ENCODE data around the gene CEP85L. TPM values are rescaled to one million over a fixed set of nuclear protein-coding genes. Genes with fewer than 3 reads are reported as not detected.

CEP85L gene
- total RNA-seq, 1 experiment from 2014 or later, result 4.8 TPM

GRCh38 chr6:118548136-118548535 is 103.3 kb downstream of the CEP85L start, which contains the start of gene PLN:
PLN (plus strand) TSS chr6:118548296; CDS start chr6:118558922, 10,626 bp downstream.
- H3K36me3 ChIP-seq (ENCODE audit: insufficient read depth, low read length), result no peaks in the 10 kb centered on the region
- no peaks in the 10 kb centered on the region for H3K9me2 ChIP-seq (replicated peaks; ENCODE audit: insufficient read depth, low read length)
- H3K4me3 ChIP-seq (ENCODE audit: low read length), result no peak within 1 kb of the TSS
- DNase-seq, result no peak
- no peaks in the 10 kb centered on the region for H3K27me3 ChIP-seq (ENCODE audit: low read length)
- no peak within 1 kb of the TSS for H3K9ac ChIP-seq (ENCODE audit: low read length)
- no peaks in the 10 kb centered on the region for H3K4me1 ChIP-seq (ENCODE audit: low read length)
- H4K20me1 ChIP-seq (ENCODE audit: insufficient read depth, low read depth, low read length), result 0 out of 2 replicates have a peak, but pooled peaks cover 5% of the 10 kb centered on the region
- H3K27ac ChIP-seq (ENCODE audit: low read length), result no peak within 1 kb of the TSS
- no peak within 1 kb of the TSS for H3K4me2 ChIP-seq (ENCODE audit: low read depth, low read length, poor library complexity, severe bottlenecking)
- no peak within 1 kb of the TSS for H2AFZ ChIP-seq (ENCODE audit: low read length)
- no peaks in the 10 kb centered on the region for H3K9me3 ChIP-seq (ENCODE audit: low read length)
- H3K79me2 ChIP-seq (ENCODE audit: low read length), result no peaks in the 10 kb centered on the region

GRCh38 chr6:118546880-118547218 is 104.5 kb downstream of the CEP85L start:
- no peak overlapping the region for H3K4me2 ChIP-seq (ENCODE audit: low read depth, low read length, poor library complexity, severe bottlenecking)
- no peaks in the 10 kb centered on the region for H3K27me3 ChIP-seq (ENCODE audit: low read length)
- no peaks in the 10 kb centered on the region for H3K4me1 ChIP-seq (ENCODE audit: low read length)
- H3K4me3 ChIP-seq (ENCODE audit: low read length), result no peak overlapping the region
- 0 out of 2 replicates have a peak, but pooled peaks cover 5% of the 10 kb centered on the region for H4K20me1 ChIP-seq (ENCODE audit: insufficient read depth, low read depth, low read length)
- H3K27ac ChIP-seq (ENCODE audit: low read length), result no peak overlapping the region
- H2AFZ ChIP-seq (ENCODE audit: low read length), result no peak overlapping the region
- DNase-seq, result no peak
- H3K9me2 ChIP-seq (replicated peaks; ENCODE audit: insufficient read depth, low read length), result no peaks in the 10 kb centered on the region
- no peaks in the 10 kb centered on the region for H3K36me3 ChIP-seq (ENCODE audit: insufficient read depth, low read length)
- no peaks in the 10 kb centered on the region for H3K9me3 ChIP-seq (ENCODE audit: low read length)
- H3K9ac ChIP-seq (ENCODE audit: low read length), result no peak overlapping the region
- no peaks in the 10 kb centered on the region for H3K79me2 ChIP-seq (ENCODE audit: low read length)

GRCh38 chr6:118546164-118546879 is 105.1 kb downstream of the CEP85L start:
- no peak overlapping the region for H3K27ac ChIP-seq (ENCODE audit: low read length)

GRCh38 chr6:118544105-118544504 is 107.3 kb downstream of the CEP85L start:
- Histone ChIP-seq H3K4me2 (ENCODE audit: low read depth, low read length, poor library complexity, severe bottlenecking) (no peak overlapping the region), H3K79me2 (ENCODE audit: low read length) (no peaks in the 10 kb centered on the region), H3K4me1 (ENCODE audit: low read length) (no peaks in the 10 kb centered on the region), H3K27me3 (ENCODE audit: low read length) (no peaks in the 10 kb centered on the region), H3K9me3 (ENCODE audit: low read length) (no peaks in the 10 kb centered on the region), H3K4me3 (ENCODE audit: low read length) (no peak overlapping the region), H3K9ac (ENCODE audit: low read length) (no peak overlapping the region), H3K9me2 (replicated peaks; ENCODE audit: insufficient read depth, low read length) (no peaks in the 10 kb centered on the region), H4K20me1 (ENCODE audit: insufficient read depth, low read depth, low read length) (no peaks in the 10 kb centered on the region), H3K27ac (ENCODE audit: low read length) (no peak overlapping the region), H2AFZ (ENCODE audit: low read length) (no peak overlapping the region), H3K36me3 (ENCODE audit: insufficient read depth, low read length) (no peaks in the 10 kb centered on the region)
- DNase-seq, result no peak

More at GRCh38 chr6:118546164-118546879, 105.1 kb downstream of the CEP85L start:
- Histone ChIP-seq H3K79me2 (ENCODE audit: low read length) (no peaks in the 10 kb centered on the region), H4K20me1 (ENCODE audit: insufficient read depth, low read depth, low read length) (0 out of 2 replicates have a peak, but pooled peaks cover under 1% of the 10 kb centered on the region), H3K4me3 (ENCODE audit: low read length) (no peak overlapping the region), H3K4me1 (ENCODE audit: low read length) (no peaks in the 10 kb centered on the region), H3K4me2 (ENCODE audit: low read depth, low read length, poor library complexity, severe bottlenecking) (no peak overlapping the region), H3K9me3 (ENCODE audit: low read length) (no peaks in the 10 kb centered on the region), H3K27me3 (ENCODE audit: low read length) (no peaks in the 10 kb centered on the region), H3K9me2 (replicated peaks; ENCODE audit: insufficient read depth, low read length) (no peaks in the 10 kb centered on the region), H3K36me3 (ENCODE audit: insufficient read depth, low read length) (no peaks in the 10 kb centered on the region), H2AFZ (ENCODE audit: low read length) (no peak overlapping the region), H3K9ac (ENCODE audit: low read length) (no peak overlapping the region)
- no peak for DNase-seq

GRCh38 chr6:118542184-118542952 is 109.0 kb downstream of the CEP85L start:
- H3K4me1 ChIP-seq (ENCODE audit: low read length), result no peaks in the 10 kb centered on the region
- H3K9ac ChIP-seq (ENCODE audit: low read length), result no peak overlapping the region
- no peaks in the 10 kb centered on the region for H3K79me2 ChIP-seq (ENCODE audit: low read length)
- no peak for DNase-seq
- H3K27ac ChIP-seq (ENCODE audit: low read length), result no peak overlapping the region
- no peaks in the 10 kb centered on the region for H3K9me2 ChIP-seq (replicated peaks; ENCODE audit: insufficient read depth, low read length)
- no peak overlapping the region for H2AFZ ChIP-seq (ENCODE audit: low read length)
- H3K36me3 ChIP-seq (ENCODE audit: insufficient read depth, low read length), result no peaks in the 10 kb centered on the region
- no peaks in the 10 kb centered on the region for H4K20me1 ChIP-seq (ENCODE audit: insufficient read depth, low read depth, low read length)
- H3K4me3 ChIP-seq (ENCODE audit: low read length), result no peak overlapping the region
- H3K27me3 ChIP-seq (ENCODE audit: low read length), result no peaks in the 10 kb centered on the region
- no peak overlapping the region for H3K4me2 ChIP-seq (ENCODE audit: low read depth, low read length, poor library complexity, severe bottlenecking)
- H3K9me3 ChIP-seq (ENCODE audit: low read length), result no peaks in the 10 kb centered on the region

GRCh38 chr6:118537574-118537973 is 113.8 kb downstream of the CEP85L start:
- H3K4me3 ChIP-seq (ENCODE audit: low read length), result no peak overlapping the region
- no peak overlapping the region for H3K9ac ChIP-seq (ENCODE audit: low read length)
- H3K4me2 ChIP-seq (ENCODE audit: low read depth, low read length, poor library complexity, severe bottlenecking), result no peak overlapping the region
- H3K27me3 ChIP-seq (ENCODE audit: low read length), result no peaks in the 10 kb centered on the region
- no peaks in the 10 kb centered on the region for H3K9me3 ChIP-seq (ENCODE audit: low read length)
- H3K36me3 ChIP-seq (ENCODE audit: insufficient read depth, low read length), result no peaks in the 10 kb centered on the region
- no peak overlapping the region for H2AFZ ChIP-seq (ENCODE audit: low read length)
- H3K9me2 ChIP-seq (replicated peaks; ENCODE audit: insufficient read depth, low read length), result no peaks in the 10 kb centered on the region
- no peak for DNase-seq
- H3K79me2 ChIP-seq (ENCODE audit: low read length), result no peaks in the 10 kb centered on the region
- no peaks in the 10 kb centered on the region for H3K4me1 ChIP-seq (ENCODE audit: low read length)
- no peak overlapping the region for H3K27ac ChIP-seq (ENCODE audit: low read length)
- H4K20me1 ChIP-seq (ENCODE audit: insufficient read depth, low read depth, low read length), result no peaks in the 10 kb centered on the region

- no peak overlapping the region for H3K4me2 ChIP-seq (ENCODE audit: low read depth, low read length, poor library complexity, severe bottlenecking)
- no peaks in the 10 kb centered on the region for H3K36me3 ChIP-seq (ENCODE audit: insufficient read depth, low read length)
- H3K79me2 ChIP-seq (ENCODE audit: low read length), result no peaks in the 10 kb centered on the region
- H3K9me2 ChIP-seq (replicated peaks; ENCODE audit: insufficient read depth, low read length), result no peaks in the 10 kb centered on the region
- no peaks in the 10 kb centered on the region for H3K27me3 ChIP-seq (ENCODE audit: low read length)
- DNase-seq, result no peak
- no peaks in the 10 kb centered on the region for H4K20me1 ChIP-seq (ENCODE audit: insufficient read depth, low read depth, low read length)
- no peak overlapping the region for H3K9ac ChIP-seq (ENCODE audit: low read length)
- no peak overlapping the region for H3K4me3 ChIP-seq (ENCODE audit: low read length)
- H3K4me1 ChIP-seq (ENCODE audit: low read length), result no peaks in the 10 kb centered on the region
- no peak overlapping the region for H3K27ac ChIP-seq (ENCODE audit: low read length)
- no peak overlapping the region for H2AFZ ChIP-seq (ENCODE audit: low read length)
- no peaks in the 10 kb centered on the region for H3K9me3 ChIP-seq (ENCODE audit: low read length)
Measured at GRCh38 chr6:118536478-118536877, 114.9 kb downstream of the CEP85L start.

- no peaks in the 10 kb centered on the region for H3K9me3 ChIP-seq (ENCODE audit: low read length)
- H4K20me1 ChIP-seq (ENCODE audit: insufficient read depth, low read depth, low read length), result no peaks in the 10 kb centered on the region
- no peak overlapping the region for H3K4me2 ChIP-seq (ENCODE audit: low read depth, low read length, poor library complexity, severe bottlenecking)
- H3K36me3 ChIP-seq (ENCODE audit: insufficient read depth, low read length), result no peaks in the 10 kb centered on the region
- no peak overlapping the region for H2AFZ ChIP-seq (ENCODE audit: low read length)
- no peak for DNase-seq
- H3K9me2 ChIP-seq (replicated peaks; ENCODE audit: insufficient read depth, low read length), result no peaks in the 10 kb centered on the region
- H3K4me3 ChIP-seq (ENCODE audit: low read length), result no peak overlapping the region
- no peak overlapping the region for H3K27ac ChIP-seq (ENCODE audit: low read length)
- H3K79me2 ChIP-seq (ENCODE audit: low read length), result no peaks in the 10 kb centered on the region
- no peaks in the 10 kb centered on the region for H3K4me1 ChIP-seq (ENCODE audit: low read length)
- H3K27me3 ChIP-seq (ENCODE audit: low read length), result no peaks in the 10 kb centered on the region
- no peak overlapping the region for H3K9ac ChIP-seq (ENCODE audit: low read length)
Measured at GRCh38 chr6:118535176-118535844, 116.1 kb downstream of the CEP85L start.
